ENCODE data around the gene FOLR3. TPM values are rescaled to one million over a fixed set of nuclear protein-coding genes. Genes with fewer than 3 reads are reported as not detected.
"Not testable (repeated sequence)": the region's sequence is repeated elsewhere in the genome, so short reads cannot be mapped to it uniquely, and the experiment has no call there.

The FOLR3 gene
- total and polyA plus RNA-seq, 7 experiments from 2014 or later = 3.4 to 4.6 TPM; not detected in 5

DNA sequence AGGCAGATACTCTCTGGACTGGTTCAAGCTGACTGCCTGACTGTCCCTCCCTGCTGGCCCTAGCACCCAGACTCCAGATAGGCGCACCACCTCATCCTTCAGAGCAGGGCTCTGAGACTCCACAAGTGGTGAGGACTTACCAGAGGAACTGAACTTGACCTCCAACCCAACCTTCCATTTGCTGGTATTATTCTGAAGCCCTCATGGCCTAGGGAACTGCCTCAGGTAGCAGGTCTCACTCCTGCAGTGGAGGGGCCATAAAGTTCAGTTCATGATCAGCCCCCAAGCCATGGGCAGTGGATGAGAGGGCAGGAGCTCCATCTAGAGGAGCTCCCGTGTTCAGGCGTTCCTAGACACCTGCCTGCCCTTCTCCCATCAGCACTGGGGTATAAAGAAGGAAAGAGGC is 46.0 kb downstream of the FOLR3 start:
- CTCF ChIA-PET; H3K9me3 ChIP-seq (ENCODE audit: control insufficient read depth in 2 of 3, low read length in 3 of 3); H3K4me3 Mint-ChIP-seq; H3K27ac Mint-ChIP-seq; H3K9me3 Mint-ChIP-seq; H3K4me1 Mint-ChIP-seq; H3K4me1 ChIP-seq (ENCODE audit: control insufficient read depth in 2 of 2, insufficient read depth in 2 of 2, low read length in 2 of 2); H3K4me3 ChIP-seq (ENCODE audit: low read length); intact Hi-C loops (cut with micrococcal nuclease); DNase-seq; H3K27me3 ChIP-seq (ENCODE audit: control insufficient read depth in 2 of 2, insufficient read depth in 2 of 2, low read length in 2 of 2); H3K27ac ChIP-seq (ENCODE audit: low read depth, low read length); ATAC-seq; H3K36me3 Mint-ChIP-seq; H3K36me3 ChIP-seq (ENCODE audit: control insufficient read depth in 2 of 3, insufficient read depth in 3 of 3, low read length in 3 of 3): not testable (repeated sequence)
- peaks cover 6 to 25% (median 10%) of the 10 kb centered on the region in 5 donors for H3K27me3 Mint-ChIP-seq
- POLR2A ChIA-PET = interaction anchor here (0.7 kb wide), 1 partner anchor 103 kb away, joined by 4 read pairs; no protein-coding TSS in a partner anchor

DNA sequence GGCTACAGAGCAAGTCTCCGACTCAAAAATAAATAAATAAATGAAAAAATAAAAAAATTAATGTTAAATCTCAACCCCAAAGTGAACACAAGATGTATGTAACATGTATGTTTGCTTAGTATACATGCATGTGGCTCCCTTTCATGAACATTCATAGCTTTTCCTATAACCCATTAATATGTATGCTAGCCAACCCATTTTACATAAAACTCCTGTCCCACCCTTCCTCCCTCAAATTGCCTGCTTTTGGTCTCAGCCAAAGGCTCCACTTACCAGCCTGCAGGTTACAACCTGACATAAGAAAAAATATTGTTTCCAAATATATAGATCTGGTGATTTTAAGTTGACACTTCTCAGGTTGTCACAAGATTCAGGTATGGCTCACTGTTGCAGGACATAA is 52.7 kb downstream of the FOLR3 start:
- intact Hi-C loops (cut with micrococcal nuclease) = no loop called here
- no peaks in the 10 kb centered on the region for H3K27me3 ChIP-seq (ENCODE audit: control insufficient read depth in 2 of 2, insufficient read depth in 2 of 2, low read length in 2 of 2)
- H3K4me3 ChIP-seq (ENCODE audit: low read length) = no peak overlapping the region
- no peak for DNase-seq
- Mint-ChIP-seq H3K27ac (no peak overlapping the region), H3K4me3 (no peak overlapping the region), H3K36me3 (no peaks in the 10 kb centered on the region), H3K9me3 (peaks cover 0 to 2% (median 0%) of the 10 kb centered on the region in 11 donors), H3K27me3 (peaks cover 0 to 8% (median 2%) of the 10 kb centered on the region in 5 donors), H3K4me1 (peaks cover 0 to 4% (median 2%) of the 10 kb centered on the region in 7 donors)
- H3K4me1 ChIP-seq (ENCODE audit: control insufficient read depth in 2 of 2, insufficient read depth in 2 of 2, low read length in 2 of 2) = no peaks in the 10 kb centered on the region
- CTCF ChIA-PET = no interaction called here
- no peak overlapping the region for H3K27ac ChIP-seq (ENCODE audit: low read depth, low read length)
- POLR2A ChIA-PET = interaction anchor here (0.5 to 0.6 kb wide), 2 partner anchors 14 to 1328 kb away, joined by 3 to 5 read pairs; no protein-coding TSS in a partner anchor
- no peak for ATAC-seq
- H3K36me3 ChIP-seq (ENCODE audit: control insufficient read depth in 2 of 3, insufficient read depth in 3 of 3, low read length in 3 of 3) = no peaks in the 10 kb centered on the region
- H3K9me3 ChIP-seq (ENCODE audit: control insufficient read depth in 2 of 3, low read length in 3 of 3) = no peaks in the 10 kb centered on the region

Other genes starting within 250 kb of the FOLR3 start
- gene XNDC1N, start 207.1 kb upstream of the FOLR3 start, total RNA-seq = 10 to 100 TPM; 18.8 to 27.2 (median 24.3) TPM
- 1 to 10 TPM; 5.0 to 8.8 TPM for gene XNDC1N, start 207.1 kb upstream of the FOLR3 start, polyA plus RNA-seq
- gene RNF121, start 206.7 kb upstream of the FOLR3 start, total RNA-seq = 10 to 100 TPM; 18.2 to 37.2 (median 29.2) TPM
- 10 to 100 TPM in 1 of 2 donors, 1 to 10 TPM in 1; 8.8 to 10.8 TPM for gene RNF121, start 206.7 kb upstream of the FOLR3 start, polyA plus RNA-seq
- gene IL18BP, start 136.8 kb upstream of the FOLR3 start, total RNA-seq = 10 to 100 TPM; 17.6 to 30.2 (median 23.1) TPM
- 10 to 100 TPM; 14.4 to 15.1 TPM for gene IL18BP, start 136.8 kb upstream of the FOLR3 start, polyA plus RNA-seq
- 100 to 1,000 TPM; 216 to 453 (median 266) TPM for gene NUMA1, start 55.2 kb upstream of the FOLR3 start, total RNA-seq
- gene NUMA1, start 55.2 kb upstream of the FOLR3 start, polyA plus RNA-seq = 100 to 1,000 TPM in 1 of 2 donors, 10 to 100 TPM in 1; 27.1 to 142 TPM
- 1 to 10 TPM; 1.2 to 7.8 (median 4.6) TPM for gene LRRC51, start 54.9 kb upstream of the FOLR3 start, total RNA-seq
- gene LRRC51, start 54.9 kb upstream of the FOLR3 start, polyA plus RNA-seq = 1 to 10 TPM; 2.0 to 2.7 TPM
- 10 to 100 TPM; 41.8 to 83.0 (median 69.7) TPM for gene LAMTOR1, start 32.4 kb upstream of the FOLR3 start, total RNA-seq
- gene LAMTOR1, start 32.4 kb upstream of the FOLR3 start, polyA plus RNA-seq = 10 to 100 TPM; 63.2 to 78.0 TPM
- gene TOMT, start 29.8 kb upstream of the FOLR3 start, total RNA-seq = under 1 TPM in 1 of 5 experiments, not detected in 4; 0.42 TPM
- gene TOMT, start 29.8 kb upstream of the FOLR3 start, polyA plus RNA-seq = not detected
- 10 to 100 TPM; 43.0 to 59.6 (median 44.1) TPM for gene ANAPC15, start 23.0 kb upstream of the FOLR3 start, total RNA-seq
- gene ANAPC15, start 23.0 kb upstream of the FOLR3 start, polyA plus RNA-seq = 100 to 1,000 TPM in 1 of 2 donors, 10 to 100 TPM in 1; 99.1 to 113 TPM
- not detected for gene FOLR1, start 56.4 kb downstream of the FOLR3 start, total RNA-seq
- gene FOLR1, start 56.4 kb downstream of the FOLR3 start, polyA plus RNA-seq = not detected
- gene FOLR2, start 81.1 kb downstream of the FOLR3 start, total RNA-seq = 1 to 10 TPM in 3 of 5 experiments, not detected in 2; 1.1 to 2.6 (median 2.4) TPM
- gene FOLR2, start 81.1 kb downstream of the FOLR3 start, polyA plus RNA-seq = not detected
- 100 to 1,000 TPM; 103 to 182 (median 134) TPM for gene INPPL1, start 89.0 kb downstream of the FOLR3 start, total RNA-seq
- gene INPPL1, start 89.0 kb downstream of the FOLR3 start, polyA plus RNA-seq = 1 to 10 TPM; 4.1 to 6.3 TPM
- gene PHOX2A, start 108.5 kb downstream of the FOLR3 start, total RNA-seq = not detected
- not detected for gene PHOX2A, start 108.5 kb downstream of the FOLR3 start, polyA plus RNA-seq